ENCODE results near the gene DIP2C.
"Not testable (repeated sequence)": the region's sequence is repeated elsewhere in the genome, so short reads cannot be mapped to it uniquely, and the experiment has no call there.

The DIP2C gene

DNA sequence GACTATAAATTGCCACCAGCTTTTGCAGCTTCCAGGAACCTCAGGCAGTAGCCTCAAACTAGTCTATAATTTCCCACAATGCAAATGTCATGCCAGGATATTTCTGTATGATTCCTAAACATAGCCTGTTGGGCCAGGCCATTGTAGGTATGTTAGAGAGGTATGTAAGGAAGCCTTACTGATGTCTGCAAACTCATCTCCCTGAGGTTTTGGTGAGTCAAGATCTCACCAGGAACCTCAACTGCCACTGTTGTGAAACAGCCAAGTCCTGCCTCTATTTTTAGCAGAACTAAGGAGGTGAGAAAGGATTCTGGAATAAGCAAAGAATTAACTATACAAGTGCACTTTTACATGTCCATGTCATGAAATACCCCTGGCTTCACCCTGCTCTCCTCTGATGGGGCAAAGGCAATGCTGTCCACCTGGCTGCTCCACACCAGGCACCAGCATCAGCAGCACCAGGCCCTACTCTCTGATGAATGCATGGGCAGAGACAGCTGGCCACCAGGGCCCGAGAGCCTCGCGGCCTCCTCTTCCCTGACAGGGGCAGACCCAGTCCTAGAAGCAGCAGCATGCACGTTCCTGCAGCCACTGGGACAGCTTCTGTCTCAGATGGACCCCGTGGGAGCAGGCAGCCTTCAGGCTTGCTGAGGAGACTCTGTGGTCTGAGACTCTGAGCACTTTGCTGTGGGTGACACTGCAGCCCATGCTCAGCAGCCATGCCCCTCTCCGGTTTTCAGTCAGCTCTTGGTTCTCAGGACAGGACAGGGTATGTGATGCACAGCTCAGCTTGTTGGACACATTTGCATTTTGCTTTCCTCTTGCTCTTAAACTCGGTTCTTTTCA is 407.0 kb downstream of the DIP2C start:
- DNase-seq: no peak

DNA sequence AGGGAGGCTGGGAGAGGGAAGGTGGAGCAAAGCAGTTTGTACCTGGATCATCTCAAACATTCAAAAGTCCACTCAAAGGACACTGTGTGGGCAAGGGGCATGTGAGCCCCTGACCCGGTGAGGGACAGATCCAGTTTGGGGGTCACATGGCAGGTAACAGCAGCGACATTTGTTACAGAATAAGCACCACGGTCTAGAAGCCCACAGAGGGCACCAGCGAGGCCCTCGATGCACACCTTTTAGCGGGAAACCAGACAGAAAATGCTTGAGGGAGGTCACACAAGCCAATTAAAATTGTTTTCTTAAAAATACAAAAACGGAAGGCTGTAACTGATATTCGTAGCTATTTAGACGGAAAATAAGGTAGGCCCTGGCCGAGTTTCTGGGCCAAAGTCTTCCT is 409.8 kb downstream of the DIP2C start:
- DNase-seq: no peak

DNA sequence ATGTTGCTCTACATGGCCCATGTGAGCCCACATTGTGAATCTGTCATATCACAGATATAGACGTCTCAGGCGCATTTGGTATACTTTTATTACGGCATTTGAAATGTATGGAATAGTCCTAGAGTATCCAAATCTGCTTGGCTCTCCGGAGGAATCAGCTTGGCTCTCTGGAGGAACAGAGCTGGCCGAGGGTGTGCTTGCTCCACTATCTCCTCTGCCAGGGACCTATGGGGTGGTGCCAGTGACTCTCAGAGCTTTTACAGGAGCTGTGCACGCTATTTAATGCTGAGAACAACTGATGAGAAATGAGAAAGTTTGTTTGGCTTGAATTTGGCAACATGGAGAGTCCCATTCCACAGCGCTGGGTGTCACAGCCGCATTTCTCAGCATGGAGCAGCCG is 410.2 kb downstream of the DIP2C start:
- DNase-seq: no peak

DNA sequence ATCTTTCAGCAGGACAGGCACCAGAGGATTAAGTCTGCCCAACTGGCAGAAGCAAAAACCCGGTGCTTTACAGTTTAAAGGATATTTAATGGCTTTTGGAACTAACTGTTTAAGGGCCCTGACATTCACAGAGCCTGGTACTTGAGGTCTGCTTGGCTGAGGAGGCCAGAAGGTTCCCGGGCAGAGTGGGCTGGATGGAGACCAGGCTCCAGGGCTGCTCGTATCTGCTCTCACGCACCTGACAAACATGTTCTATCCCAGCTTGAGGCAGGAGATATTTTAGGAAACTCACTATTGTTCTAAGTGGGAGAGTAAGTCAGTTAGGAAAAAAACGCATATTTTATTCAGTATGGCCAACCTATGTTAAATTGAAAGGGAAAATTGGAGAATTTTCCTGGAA is 410.8 kb downstream of the DIP2C start:
- DNase-seq: no peak

DNA sequence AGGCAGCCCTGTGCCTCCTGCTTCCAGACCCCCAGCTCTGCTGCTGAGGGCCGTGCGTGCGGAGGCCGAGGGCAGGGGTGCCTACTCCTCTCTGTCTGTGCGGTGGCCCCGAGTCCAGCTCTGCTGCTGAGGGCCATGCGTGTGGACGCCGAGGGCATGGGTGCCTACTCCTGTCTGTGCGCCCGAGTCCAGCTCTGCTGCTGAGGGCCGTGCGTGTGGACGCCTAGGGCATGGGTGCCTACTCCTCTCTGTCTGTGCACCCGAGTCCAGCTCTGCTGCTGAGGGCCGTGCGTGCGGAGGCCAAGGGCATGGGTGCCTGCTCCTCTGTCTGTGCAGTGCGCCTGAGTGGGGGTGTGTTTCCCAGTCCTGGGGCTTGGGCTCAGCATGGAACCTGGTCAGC is 411.5 kb downstream of the DIP2C start:
- no peak for DNase-seq

DNA sequence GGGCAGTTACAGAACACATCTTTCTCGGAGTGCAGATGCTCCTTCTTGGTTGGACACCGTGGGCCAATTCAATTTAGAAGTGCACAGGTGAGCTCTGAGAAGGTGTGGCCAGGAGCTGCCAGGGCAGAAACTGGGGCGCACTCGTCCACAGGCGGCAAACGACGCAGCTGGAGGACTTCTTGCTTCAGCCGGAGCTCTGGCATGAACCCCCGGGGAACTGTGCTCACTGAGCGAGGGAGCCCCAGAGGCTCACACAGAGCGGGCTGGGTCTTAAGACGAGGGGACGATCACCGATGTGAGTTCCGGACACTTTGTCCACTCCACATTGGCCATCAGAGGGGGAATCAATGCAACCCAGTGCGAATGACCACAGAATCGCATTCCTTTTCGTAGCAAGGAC is 413.8 kb downstream of the DIP2C start:
- DNase-seq: no peak

DNA sequence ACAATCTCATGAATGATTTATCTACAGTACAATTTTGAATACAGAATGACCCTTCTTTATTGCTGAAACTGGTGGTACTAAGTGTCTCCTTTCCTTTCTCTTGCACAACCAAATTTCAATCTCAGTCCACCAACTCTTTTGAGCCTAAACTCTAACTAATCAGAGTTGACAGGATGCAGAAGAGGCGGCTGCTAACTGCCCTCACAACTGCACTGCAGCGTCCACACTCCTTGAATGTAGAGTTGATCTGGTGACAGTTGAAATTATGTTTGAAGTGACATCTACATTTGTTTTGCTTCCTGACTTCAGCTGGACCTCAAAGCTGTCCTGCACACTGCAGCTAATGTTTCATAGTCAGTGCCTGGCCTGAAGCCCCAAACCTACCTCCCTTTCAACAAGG is 414.6 kb downstream of the DIP2C start:
- DNase-seq: no peak

DNA sequence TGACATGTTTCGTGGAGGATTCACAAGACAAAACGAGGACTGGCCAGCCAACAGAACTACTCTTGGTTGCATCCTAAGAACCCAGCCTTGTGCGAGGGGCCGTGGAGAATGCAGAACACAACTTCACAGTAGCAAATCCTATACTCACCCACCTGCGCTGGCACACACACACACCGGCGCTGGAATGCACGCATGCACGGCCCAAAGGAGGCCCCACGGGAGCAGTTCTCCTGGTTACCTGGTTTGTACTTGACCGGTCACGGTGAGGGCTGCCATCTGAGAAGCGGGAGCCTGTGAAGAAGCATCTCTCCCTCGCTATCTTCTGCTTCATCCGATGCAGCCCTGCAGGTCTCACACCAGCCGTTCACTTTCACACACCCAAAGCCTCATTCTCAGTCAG is 416.4 kb downstream of the DIP2C start:
- DNase-seq: no peak

DNA sequence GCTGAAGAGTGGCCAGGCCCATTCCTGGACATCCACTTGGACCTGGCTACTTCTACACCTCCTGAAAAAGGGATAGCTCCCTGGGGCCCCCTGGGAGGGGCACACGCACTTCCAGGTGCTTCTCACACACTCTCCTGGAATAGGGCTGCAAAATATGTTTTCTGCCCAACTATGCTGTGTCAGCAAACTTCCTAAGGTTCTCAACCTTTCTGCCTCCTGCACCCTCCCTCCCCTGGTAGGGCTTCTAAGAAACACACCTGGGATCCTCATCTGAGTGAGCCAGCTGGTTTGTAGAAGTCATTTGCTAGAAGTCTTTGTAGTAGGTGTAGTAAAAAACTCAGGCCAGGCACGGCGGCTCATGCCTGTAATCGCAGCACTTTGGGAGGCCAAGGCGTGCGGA is 417.7 kb downstream of the DIP2C start:
- no peak for DNase-seq

DNA sequence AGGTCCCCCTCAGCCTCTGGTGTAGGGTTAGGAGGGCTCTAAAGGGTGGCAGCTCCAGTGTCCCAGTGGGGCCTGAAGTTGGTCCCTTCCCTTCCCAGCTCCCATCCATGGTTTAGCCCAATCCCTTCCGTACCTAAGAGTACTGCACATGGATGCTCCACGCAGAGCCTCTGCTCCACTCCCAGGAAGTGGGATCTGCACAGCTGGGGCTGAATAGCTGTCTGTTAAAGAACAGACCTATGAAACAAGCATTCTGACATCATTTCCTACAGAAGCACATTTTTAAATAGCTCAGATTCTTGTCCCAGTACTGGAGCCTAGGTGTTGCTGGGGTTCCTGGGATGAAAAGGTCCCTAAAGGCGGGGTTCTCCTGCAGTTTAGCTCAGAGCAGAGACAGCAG is 418.3 kb downstream of the DIP2C start:
- DNase-seq: no peak

DNA sequence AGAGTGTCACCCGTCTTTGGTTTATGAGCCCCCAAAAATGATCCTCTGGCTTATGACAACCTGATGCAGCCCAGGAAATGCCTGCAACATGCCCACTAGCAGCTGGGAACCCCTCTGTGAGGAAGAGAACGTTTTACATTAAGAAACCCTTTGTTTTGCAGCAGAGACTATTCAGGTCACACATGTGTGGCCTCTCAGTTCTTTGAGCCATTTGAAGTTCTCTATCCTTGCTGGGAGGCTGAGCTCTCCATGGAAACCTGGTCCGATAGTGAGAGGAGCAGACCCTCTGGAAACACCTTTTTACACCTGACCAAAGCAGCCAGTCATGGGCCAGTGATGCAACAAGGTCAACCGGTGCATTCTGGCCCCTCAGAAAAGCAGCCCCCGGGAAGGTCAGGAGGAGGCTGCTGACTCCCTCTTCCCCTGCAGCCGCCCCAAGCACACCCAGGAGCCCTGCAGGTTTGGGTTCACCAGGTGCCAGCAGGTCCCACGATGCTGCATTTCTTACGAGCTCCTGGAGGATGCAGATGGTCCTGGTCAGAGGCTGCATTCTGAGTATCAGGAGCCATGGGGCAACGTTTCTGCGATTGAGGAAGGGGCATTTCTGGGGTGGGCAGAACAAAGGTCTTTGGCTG is 419.9 kb downstream of the DIP2C start:
- DNase-seq: no peak

DNA sequence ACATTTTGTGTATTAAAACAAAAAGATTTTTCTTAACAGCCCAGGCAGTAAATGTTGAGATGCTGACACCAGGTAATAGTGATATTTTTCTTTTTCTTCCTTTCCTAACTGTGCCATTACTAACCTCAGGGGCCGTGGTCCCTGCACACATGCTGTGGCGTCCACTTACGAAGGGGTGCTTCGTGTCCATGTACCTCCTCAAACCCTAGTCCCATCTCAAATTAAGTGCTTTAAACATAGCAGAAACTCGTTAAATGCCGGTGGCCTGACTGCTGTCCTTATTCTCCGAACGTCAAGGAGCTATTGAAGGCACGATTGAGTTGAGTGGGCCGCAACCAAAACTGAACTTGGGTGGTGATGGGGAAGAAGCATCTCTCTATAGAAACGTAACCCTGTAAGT is 421.8 kb downstream of the DIP2C start:
- DNase-seq: no peak

DNA sequence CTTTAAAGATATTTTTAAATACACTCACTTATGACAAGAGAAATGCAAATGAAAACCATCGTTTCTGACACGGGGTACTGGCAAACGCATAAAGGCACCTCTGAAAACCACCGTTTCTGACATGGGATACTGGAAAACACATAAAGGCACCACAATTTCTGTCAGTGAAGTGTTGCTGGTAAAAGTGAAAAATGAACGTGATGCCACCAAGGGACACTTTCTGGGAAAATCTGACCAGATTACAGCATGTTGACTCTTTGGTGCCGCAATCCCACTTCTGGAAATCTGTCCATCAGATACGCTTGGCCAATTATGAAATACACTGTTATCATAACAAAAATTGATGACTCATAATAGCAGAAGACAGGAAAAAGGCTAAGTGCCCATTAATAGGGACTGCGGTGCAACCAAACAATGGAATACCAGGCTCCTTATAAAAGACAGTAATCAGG is 422.5 kb downstream of the DIP2C start:
- no peak for DNase-seq

DNA sequence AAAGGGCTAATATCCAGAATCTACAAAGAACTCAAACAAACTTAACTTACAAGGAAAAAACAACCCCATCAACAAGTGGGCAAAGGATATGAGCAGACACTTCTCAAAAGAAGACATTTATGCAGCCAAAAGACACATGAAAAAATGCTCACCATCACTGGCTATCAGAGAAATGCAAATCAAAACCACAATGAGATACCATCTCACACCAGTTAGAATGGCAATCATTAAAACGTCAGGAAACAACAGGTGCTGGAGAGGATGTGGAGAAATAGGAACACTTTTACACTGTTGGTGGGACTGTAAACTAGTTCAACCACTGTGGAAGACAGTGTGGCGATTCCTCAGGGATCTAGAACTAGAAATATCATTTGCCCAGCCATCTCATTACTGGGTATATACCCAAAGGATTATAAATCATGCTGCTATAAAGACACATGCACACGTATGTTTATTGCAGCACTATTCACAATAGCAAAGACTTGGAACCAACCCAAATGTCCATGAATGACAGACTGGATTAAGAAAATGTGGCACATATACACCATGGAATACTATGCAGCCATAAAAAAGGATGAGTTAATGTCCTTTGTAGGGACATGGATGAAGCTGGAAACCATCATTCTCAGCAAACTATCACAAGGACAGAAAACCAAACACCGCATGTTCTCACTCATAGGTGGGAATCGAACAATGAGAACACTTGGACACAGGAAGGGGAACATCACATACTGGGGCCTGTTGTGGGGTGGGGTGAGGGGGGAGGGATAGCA is 423.5 kb downstream of the DIP2C start:
- not testable (repeated sequence) for DNase-seq

DNA sequence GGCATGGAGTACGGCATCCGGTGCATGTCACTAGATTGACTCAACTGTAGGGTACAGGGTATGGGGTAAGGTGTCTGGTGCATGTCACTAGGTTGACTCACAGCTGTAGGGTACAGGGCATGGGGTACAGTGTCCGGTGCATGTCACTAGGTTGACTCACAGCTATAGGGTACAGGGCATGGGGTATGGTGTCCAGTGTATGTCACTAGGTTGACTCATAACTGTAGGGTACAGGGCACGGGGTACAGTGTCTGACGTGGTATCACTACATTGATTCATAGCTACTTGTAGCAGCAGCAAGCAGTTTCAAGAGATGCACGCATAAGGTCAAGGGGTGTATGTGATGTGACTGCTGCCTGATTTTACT is 424.4 kb downstream of the DIP2C start:
- DNase-seq: not testable (repeated sequence)

DNA sequence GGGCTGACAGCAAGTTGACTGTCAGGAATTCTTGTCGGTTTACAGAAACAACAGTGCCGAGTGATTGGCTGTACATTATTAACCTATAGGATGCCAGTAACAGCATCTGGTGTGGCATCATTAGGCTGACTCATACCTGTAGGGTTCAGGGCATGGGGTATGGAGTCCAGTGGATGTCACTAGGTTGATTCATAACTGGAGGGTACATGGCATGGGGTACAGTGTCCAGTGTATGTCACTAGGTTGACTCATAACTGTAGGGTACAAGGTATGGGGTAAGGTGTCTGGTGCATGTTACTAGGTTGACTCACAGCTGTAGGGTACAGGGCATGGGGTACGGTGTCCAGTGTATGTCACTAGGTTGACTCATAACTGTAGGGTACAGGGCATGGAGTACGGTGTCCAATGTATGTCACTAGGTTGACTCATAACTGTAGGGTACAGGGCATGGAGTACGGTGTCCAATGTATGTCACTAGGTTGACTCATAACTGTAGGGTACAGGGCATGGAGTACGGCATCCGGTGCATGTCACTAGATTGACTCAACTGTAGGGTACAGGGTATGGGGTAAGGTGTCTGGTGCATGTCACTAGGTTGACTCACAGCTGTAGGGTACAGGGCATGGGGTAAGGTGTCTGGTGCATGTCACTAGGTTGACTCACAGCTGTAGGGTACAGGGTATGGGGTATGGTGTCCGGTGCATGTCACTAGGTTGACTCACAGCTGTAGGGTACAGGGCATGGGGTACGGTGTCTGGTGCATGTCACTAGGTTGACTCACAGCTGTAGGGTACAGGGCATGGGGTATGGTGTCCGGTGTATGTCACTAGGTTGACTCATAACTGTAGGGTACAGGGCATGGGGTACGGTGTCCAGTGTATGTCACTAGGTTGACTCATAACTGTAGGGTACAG is 425.1 kb downstream of the DIP2C start:
- DNase-seq: not testable (repeated sequence)

DNA sequence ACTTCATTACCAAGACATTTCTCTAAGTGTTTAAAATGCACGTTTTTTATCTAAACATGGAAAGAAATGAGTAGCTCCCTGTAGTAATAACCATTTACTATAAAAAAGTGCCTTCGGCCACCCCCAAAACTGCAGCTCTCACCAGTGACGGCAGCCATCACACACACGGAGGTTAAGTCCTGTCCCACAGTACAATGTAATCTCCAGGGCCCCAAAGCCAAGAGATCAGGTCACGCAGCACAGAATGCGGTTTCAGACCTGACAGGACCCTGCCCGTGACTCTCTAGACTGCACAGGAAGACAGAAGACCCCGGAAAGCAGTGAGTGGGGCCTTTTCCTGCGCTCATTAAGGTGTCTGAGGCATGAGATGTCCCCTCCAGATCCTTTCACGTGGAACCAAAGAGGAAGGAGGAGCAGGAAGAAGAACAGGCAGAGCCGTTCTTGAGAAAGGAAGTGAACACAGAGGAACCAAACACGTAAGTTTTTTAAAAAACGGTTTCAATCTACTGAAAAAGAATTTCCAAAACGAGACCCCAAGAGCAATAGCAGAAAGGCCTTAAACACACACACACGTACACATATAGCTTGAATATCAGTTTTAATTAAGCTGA is 428.5 kb downstream of the DIP2C start:
- no peak for DNase-seq

DNA sequence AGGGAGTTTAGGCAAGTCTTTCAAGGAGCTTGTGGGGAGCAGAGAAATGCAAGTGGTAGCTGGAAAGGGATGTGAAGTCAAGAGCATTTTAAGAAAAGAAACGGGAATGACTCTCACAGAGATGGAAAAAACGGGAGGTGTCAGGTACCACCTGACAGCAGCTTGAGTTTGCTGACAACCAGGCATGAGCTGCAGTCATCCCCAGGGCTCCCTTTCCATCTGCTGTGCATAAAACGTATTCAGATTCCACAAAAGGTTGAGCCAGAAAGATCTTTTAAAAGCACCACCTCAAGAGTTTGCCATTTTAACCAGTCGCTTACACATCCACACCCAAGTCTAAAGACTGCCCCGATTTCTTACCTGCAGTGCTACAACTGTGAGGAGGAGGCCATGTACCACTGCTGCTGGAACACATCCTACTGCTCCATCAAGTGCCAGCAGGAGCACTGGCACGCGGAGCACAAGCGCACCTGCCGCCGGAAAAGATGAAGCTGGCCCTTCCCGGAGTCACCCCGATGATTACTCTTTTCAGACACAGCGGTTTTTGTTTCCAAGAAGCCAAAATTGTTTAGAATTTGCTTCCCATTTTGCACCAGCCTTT is 437.4 kb downstream of the DIP2C start:
- no peak for DNase-seq

DNA sequence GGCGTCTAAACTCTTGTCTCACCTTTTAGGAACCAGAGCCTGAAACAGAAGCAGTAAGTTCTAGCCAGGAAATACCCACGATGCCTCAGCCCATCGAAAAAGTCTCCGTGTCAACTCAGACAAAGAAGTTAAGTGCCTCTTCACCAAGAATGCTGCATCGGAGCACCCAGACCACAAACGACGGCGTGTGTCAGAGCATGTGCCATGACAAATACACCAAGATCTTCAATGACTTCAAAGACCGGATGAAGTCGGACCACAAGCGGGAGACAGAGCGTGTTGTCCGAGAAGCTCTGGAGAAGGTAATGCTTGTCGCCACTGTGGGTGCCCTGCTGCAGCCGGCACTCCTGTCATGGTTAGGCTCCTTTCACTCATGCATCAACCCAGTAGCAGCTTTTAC is 441.2 kb downstream of the DIP2C start:
- no peak for DNase-seq

DNA sequence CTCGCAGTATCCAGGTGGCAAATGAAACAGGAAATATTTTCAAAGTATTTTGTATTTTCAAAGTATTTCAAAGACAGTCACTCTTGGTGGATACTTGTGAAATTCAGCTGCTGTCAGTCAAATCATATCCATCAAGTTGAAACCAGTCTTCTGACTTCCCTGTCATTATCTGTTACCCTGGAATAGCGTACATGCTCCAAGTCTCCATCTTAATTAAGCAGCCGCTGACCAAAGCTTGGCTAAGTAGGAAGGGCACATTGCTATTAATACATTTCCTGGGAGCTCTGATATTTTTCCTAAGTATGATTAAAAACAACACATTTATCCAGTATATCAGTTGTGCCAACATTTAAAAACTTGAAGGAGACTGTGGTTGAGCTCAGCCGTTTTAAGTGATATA is 442.0 kb downstream of the DIP2C start:
- DNase-seq: no peak

DNA sequence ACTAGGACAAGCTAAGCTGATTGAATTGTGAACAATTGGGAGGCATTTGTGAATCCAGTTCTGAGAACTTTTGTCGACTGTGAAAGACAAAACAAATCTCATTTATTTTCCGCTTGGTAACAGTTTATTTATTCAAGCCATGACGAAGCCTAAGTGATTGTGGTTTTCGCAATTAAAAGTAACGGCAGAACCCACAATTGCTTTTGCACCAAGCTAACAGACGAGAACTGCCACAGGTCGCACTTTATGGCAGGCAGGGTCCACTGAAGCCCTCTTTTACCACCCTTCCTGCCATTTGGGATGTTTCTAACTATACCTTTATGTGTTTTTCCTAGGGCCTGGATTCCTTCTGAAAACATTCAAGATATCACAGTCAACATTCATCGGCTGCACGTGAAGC is 443.0 kb downstream of the DIP2C start:
- DNase-seq: no peak

DNA sequence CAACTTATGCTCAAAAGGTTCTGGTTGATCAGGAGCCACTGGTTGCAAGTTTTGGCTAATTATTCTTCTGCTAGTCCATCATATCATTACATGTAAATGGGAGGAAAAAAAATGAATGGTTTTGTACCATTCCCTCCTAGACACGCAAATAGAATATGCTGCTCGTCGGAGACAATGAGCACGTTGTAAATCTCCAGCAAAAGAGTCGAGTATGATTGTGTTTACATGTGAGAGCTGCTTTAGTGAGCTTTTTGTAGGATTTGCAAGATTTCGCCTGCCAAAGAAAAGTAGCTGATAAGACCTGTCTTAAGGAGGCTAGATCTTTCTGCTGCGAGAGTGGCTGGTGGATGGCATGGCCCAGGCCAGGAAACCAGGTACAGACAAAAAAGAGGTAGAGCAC is 445.2 kb downstream of the DIP2C start:
- no peak for DNase-seq

Measured in stimulated activated CD4-positive, alpha-beta T cell treated with anti-CD3 and anti-CD28 coated beads, Interleukin-12 subunit alpha, Interleukin-12 subunit beta, amount 100 ng/mL, for 4 hours (primary cell).